Endothelial cell of umbilical vein (primary cell): Measurements from ENCODE around the gene POLR2L. TPM values are rescaled to one million over a fixed set of nuclear protein-coding genes. Genes with fewer than 3 reads are reported as not detected.

Experiments
- BruUV-seq: library from RNA; stranded (reverse); fragments of 400-500 nt; replicated peaks from 2 replicates; lab custom pipeline; 2021; lab: Mats Ljungman, UMichigan
- CTCF ChIA-PET: fragments of 300-600, 350-600 bp; sonication (Branson Sonifier 250); formaldehyde crosslinking; loops from one replicate; lab custom pipeline; 2021; ENCODE audit warnings: antibody characterized with exemption, inconsistent platforms; lab: Charles Lee
- POLR2A ChIA-PET: fragments of 300-600, 350-600 bp; sonication (Branson Sonifier 250); formaldehyde crosslinking; loops from one replicate; lab custom pipeline; 2021; ENCODE audit warnings: antibody characterized with exemption, inconsistent platforms; lab: Charles Lee
- DNase-seq: peaks from one replicate; pipeline ENCODE4 v3.0.0-alpha.2; 2011; ENCODE audit warnings: low read depth, low spot score
- FAIRE-seq: peaks from 2 replicates; lab custom pipeline; 2011; peaks lifted over from hg19 to GRCh38; lab: Jason Lieb, UNC
- H2AFZ ChIP-seq: 2 replicates; pipeline ENCODE4 v1.6.0; 2012; ENCODE audit warnings: low read depth, low read length, control low read depth, inconsistent platforms
- H3K27ac ChIP-seq: 2 replicates; pipeline ENCODE4 v1.5.1; 2011; ENCODE audit warnings: low read depth, mild to moderate bottlenecking, control low read depth, low read length, moderate library complexity; ENCODE audit not compliant: insufficient read depth
- H3K27me3 ChIP-seq, 2 experiments: 2 replicates each; pipeline versions ENCODE4 v1.6.0 to v1.6.1; 2011; ENCODE audit warnings: low read length in 2 of 2, mixed read lengths in 1 of 2; ENCODE audit not compliant: control insufficient read depth in 2 of 2, insufficient read depth in 2 of 2
- H3K36me3 ChIP-seq, 2 experiments: 2 replicates in 1 of 2; 3 replicates in 1 of 2; pipeline ENCODE4 v1.5.1; 2011; ENCODE audit warnings: low read length in 2 of 2, mild to moderate bottlenecking in 1 of 2, moderate library complexity in 1 of 2; ENCODE audit not compliant: control insufficient read depth in 2 of 2, insufficient read depth in 2 of 2; ENCODE audit errors: extremely low read depth in 1 of 2
- H3K4me1 ChIP-seq: 3 replicates; pipeline ENCODE4 v1.5.1; 2011; ENCODE audit warnings: mild to moderate bottlenecking, low read length; ENCODE audit not compliant: control insufficient read depth, insufficient read depth; ENCODE audit errors: extremely low read depth
- H3K4me2 ChIP-seq: 2 replicates; pipeline ENCODE4 v1.6.1; 2011; ENCODE audit warnings: low read length, control low read depth, mixed read lengths; ENCODE audit not compliant: insufficient read depth
- H3K4me3 ChIP-seq, 3 experiments: fragments of 200-600 bp in 1 of 3; sonication (generic), shearing (Covaris generic) in 1 of 3; replicated peaks in 1 of 3; 2 replicates each; pipeline ENCODE4 v1.5.1; 2011 to 2016; ENCODE audit warnings: control low read depth in 3 of 3, low read length in 3 of 3, mild to moderate bottlenecking in 2 of 3, inconsistent platforms in 1 of 3, low read depth in 1 of 3, moderate library complexity in 1 of 3; ENCODE audit not compliant: insufficient read depth in 1 of 3
- H3K79me2 ChIP-seq: 2 replicates; pipeline ENCODE4 v1.6.0; 2012; ENCODE audit warnings: low read length, inconsistent platforms; ENCODE audit not compliant: control insufficient read depth, insufficient read depth
- H3K9ac ChIP-seq: replicated peaks from 2 replicates; pipeline ENCODE3; 2011; ENCODE audit warnings: low read length, control low read depth; ENCODE audit not compliant: insufficient read depth; ENCODE audit errors: extremely low read depth
- H3K9me1 ChIP-seq: replicated peaks from 3 replicates; pipeline ENCODE4 v1.6.0; 2011; ENCODE audit warnings: mild to moderate bottlenecking, low read length; ENCODE audit not compliant: control insufficient read depth, insufficient read depth; ENCODE audit errors: extremely low read depth
- H3K9me3 ChIP-seq: replicated peaks from 2 replicates; pipeline ENCODE4 v1.5.1; 2012; ENCODE audit warnings: low read length, inconsistent platforms; ENCODE audit not compliant: control insufficient read depth, insufficient read depth
- H4K20me1 ChIP-seq: replicated peaks from 2 replicates; pipeline ENCODE3; 2011; ENCODE audit warnings: mild to moderate bottlenecking, low read length; ENCODE audit not compliant: control insufficient read depth, insufficient read depth; ENCODE audit errors: extremely low read depth
- CTCF ChIP-seq, 2 donors: IDR thresholded peaks; 1 replicate in 1 of 2; 2 replicates in 1 of 2; pipeline ENCODE4 v1.5.1; 2011; ENCODE audit warnings: low read length in 2 of 2, mild to moderate bottlenecking in 2 of 2, moderate library complexity in 2 of 2, control low read depth in 1 of 2, inconsistent platforms in 1 of 2, low read depth in 1 of 2; ENCODE audit not compliant: insufficient read depth in 1 of 2; ENCODE audit errors: extremely low read depth in 1 of 2
- EZH2 ChIP-seq: IDR thresholded peaks from 2 replicates; pipeline ENCODE4 v1.6.1; 2012; ENCODE audit warnings: borderline replicate concordance, low read depth, mild to moderate bottlenecking, moderate library complexity, low read length, inconsistent platforms; ENCODE audit not compliant: severe bottlenecking
- FOS ChIP-seq: IDR thresholded peaks from 2 replicates; pipeline ENCODE4 v1.6.1; 2011; ENCODE audit warnings: mild to moderate bottlenecking, low read length, moderate library complexity, borderline replicate concordance; ENCODE audit not compliant: insufficient read depth
- GATA2 ChIP-seq: IDR thresholded peaks from 2 replicates; pipeline ENCODE4 v1.7.0; 2011; ENCODE audit warnings: low read depth, mild to moderate bottlenecking, moderate library complexity, mixed read lengths, low read length; ENCODE audit not compliant: insufficient read length, insufficient read depth
- JUN ChIP-seq: IDR thresholded peaks from 2 replicates; pipeline ENCODE4 v1.6.1; 2011; ENCODE audit warnings: borderline replicate concordance, low read depth; ENCODE audit not compliant: insufficient read length, insufficient read depth
- MYC ChIP-seq: IDR thresholded peaks from one replicate; pipeline ENCODE4 v1.6.1; 2011; ENCODE audit warnings: mild to moderate bottlenecking, low read depth, low read length
- POLR2A ChIP-seq: IDR thresholded peaks from 2 replicates; pipeline ENCODE4 v1.6.1; 2012; ENCODE audit warnings: low read depth, mild to moderate bottlenecking, control low read depth, low read length
- POLR2AphosphoS5 ChIP-seq: IDR thresholded peaks from 2 replicates; pipeline ENCODE4 v1.6.1; 2012; ENCODE audit warnings: low read depth, mild to moderate bottlenecking, control low read depth, low read length, moderate library complexity; ENCODE audit not compliant: insufficient read depth
- dilution Hi-C: fragments of 300-500 bp; cut with MboI; formaldehyde crosslinking; loops from one replicate; pipeline ENCODE4 v1.15.0; 2019; ENCODE audit warnings: low sequenced_read_pairs; ENCODE audit not compliant: extremely low pct_ligation_motif_present
- intact Hi-C: fragments of 100-400 bp; cut with micrococcal nuclease; formaldehyde crosslinking; loops from one replicate; pipeline ENCODE4 v1.10.0; 2022
- polyA plus RNA-seq, 4 experiments: library from polyadenylated mRNA; depleted of rRNA in 3 of 4; stranded (reverse) in 3 of 4; unstranded in 1 of 4; fragments of >200 nt; gene quantifications; 2 replicates each; pipeline versions ENCODE4 v1.2.1 to v1.2.3, GENCODE V29; 2011 to 2012; ENCODE audit warnings: missing spikeins in 1 of 4
- total RNA-seq: library from RNA; stranded (reverse); gene quantifications from 2 replicates; pipeline ENCODE4 v1.2.3, GENCODE V29; 2021
- TF ChIP-seq, protein P1 (sequence below): IDR thresholded peaks from 2 replicates; pipeline ENCODE4 v1.6.1; 2011; ENCODE audit not compliant: insufficient read depth, insufficient read length

POLR2L gene
- total and polyA plus RNA-seq, 2 donors (not counting 3 experiments of a cell fraction or from before 2014, with no cell fraction given): 146 to 259 TPM

DNA sequence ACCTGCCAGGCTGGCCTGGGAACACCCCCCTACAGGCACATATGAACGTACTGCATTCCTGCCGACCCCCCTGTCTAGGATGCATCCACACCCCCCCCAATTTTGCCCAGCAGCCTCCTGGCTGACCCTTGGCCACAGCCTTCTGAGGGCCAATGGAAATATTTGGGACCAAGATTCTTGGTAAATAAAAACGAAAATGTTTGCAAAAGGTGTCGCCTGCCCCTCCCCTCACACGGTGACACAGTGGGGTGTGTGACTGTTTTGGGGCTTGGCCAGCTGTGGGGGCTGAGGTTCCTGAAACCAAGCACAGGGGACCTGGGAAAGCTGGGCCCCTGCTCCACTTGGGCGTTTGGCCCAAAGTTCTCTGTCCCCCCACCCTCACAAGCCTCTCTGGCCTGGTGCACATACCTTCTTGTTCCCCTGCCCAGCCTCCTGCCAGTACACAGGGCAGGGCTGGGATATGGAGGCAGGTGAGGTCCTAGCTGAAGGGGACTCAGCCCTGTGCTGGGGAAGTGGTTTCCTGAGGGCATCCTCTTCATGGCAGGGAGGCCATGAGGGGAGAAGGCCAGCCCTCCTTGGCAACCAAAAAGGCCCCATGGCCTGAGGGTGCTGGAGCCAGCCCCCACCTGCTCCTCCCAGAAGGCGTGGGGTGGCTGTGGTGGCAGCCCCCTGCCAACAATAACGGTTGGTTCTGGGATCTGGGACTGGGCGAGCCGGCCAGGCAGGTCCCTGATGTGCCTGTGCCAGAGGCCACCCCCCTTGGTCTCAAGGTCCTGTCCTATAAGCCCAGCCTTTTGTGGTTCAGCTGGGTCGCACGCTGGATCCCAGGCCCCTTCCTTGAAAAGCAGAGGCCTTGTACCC, 16.7 kb downstream of the POLR2L start:
- Histone ChIP-seq H3K27me3 (no peaks in the 10 kb centered on the region), H2AFZ (no peak overlapping the region), H3K79me2 (peaks cover 12% of the 10 kb centered on the region), H3K4me2 (no peak overlapping the region), H3K9ac (no peak overlapping the region), H3K4me3 (no peak overlapping the region), H3K9me3 (no peaks in the 10 kb centered on the region), H3K36me3 (peaks cover 4 to 17% of the 10 kb centered on the region in 2 experiments), H4K20me1 (no peaks in the 10 kb centered on the region), H3K9me1 (no peaks in the 10 kb centered on the region), H3K4me1 (peaks cover 42% of the 10 kb centered on the region), H3K27ac (no peak overlapping the region)
- DNase-seq (no peak), FAIRE-seq (no peak)
- POLR2A ChIA-PET: no interaction called here
- dilution Hi-C loops: no loop called here
- intact Hi-C loops: no loop called here
- no TSS peak for BruUV-seq
- TF ChIP-seq JUN (no peak), POLR2AphosphoS5 (no peak), GATA2 (no peak), FOS (no peak)
- CTCF ChIA-PET: interaction anchor here (0.8 kb wide), 1 partner anchor 15 kb away, joined by 3 read pairs; no protein-coding TSS in a partner anchor

- no peaks in the 10 kb centered on the region for H4K20me1 ChIP-seq
- ChIA-PET CTCF (no interaction called here), POLR2A (no interaction called here)
- H3K36me3 ChIP-seq: peaks cover 4 to 17% of the 10 kb centered on the region in 2 experiments
- H3K4me3 ChIP-seq: no peak overlapping the region
- peaks cover 43% of the 10 kb centered on the region for H3K4me1 ChIP-seq
- H3K9me3 ChIP-seq: no peaks in the 10 kb centered on the region
- no peak overlapping the region for H2AFZ ChIP-seq
- dilution Hi-C loops (no loop called here), intact Hi-C loops (no loop called here)
- DNase-seq (no peak), FAIRE-seq (no peak)
- H3K4me2 ChIP-seq: no peak overlapping the region
- peaks cover 18% of the 10 kb centered on the region for H3K79me2 ChIP-seq
- no peaks in the 10 kb centered on the region for H3K27me3 ChIP-seq
- TF ChIP-seq EZH2 (no peak), MYC (no peak), FOS (no peak), POLR2A (no peak), CTCF (IDR thresholded peaks at IDR 0.05; ENCODE audit: extremely low read depth in 1 of 2, insufficient read depth in 1 of 2, low read depth in 1 of 2, low read length in 2 of 2) (no peak)
- TF ChIP-seq, protein P1, sequence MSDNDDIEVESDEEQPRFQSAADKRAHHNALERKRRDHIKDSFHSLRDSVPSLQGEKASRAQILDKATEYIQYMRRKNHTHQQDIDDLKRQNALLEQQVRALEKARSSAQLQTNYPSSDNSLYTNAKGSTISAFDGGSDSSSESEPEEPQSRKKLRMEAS: no peak
- no peak overlapping the region for H3K27ac ChIP-seq
- BruUV-seq: no TSS peak
- H3K9ac ChIP-seq: no peak overlapping the region
- H3K9me1 ChIP-seq: no peaks in the 10 kb centered on the region
Observed at GRCh38 chr11:824942-825341, 17.4 kb downstream of the POLR2L start.
